ENCODE data around the gene MGMT. TPM values are rescaled to one million over a fixed set of nuclear protein-coding genes. Genes with fewer than 3 reads are reported as not detected.
A peak's percentile ranks its signal among the peaks of the same experiment; 100 is the strongest.

The MGMT gene
- total RNA-seq, 4 donors from 2014 or later, result 25.6 to 32.2 (median 29.5) TPM

DNA sequence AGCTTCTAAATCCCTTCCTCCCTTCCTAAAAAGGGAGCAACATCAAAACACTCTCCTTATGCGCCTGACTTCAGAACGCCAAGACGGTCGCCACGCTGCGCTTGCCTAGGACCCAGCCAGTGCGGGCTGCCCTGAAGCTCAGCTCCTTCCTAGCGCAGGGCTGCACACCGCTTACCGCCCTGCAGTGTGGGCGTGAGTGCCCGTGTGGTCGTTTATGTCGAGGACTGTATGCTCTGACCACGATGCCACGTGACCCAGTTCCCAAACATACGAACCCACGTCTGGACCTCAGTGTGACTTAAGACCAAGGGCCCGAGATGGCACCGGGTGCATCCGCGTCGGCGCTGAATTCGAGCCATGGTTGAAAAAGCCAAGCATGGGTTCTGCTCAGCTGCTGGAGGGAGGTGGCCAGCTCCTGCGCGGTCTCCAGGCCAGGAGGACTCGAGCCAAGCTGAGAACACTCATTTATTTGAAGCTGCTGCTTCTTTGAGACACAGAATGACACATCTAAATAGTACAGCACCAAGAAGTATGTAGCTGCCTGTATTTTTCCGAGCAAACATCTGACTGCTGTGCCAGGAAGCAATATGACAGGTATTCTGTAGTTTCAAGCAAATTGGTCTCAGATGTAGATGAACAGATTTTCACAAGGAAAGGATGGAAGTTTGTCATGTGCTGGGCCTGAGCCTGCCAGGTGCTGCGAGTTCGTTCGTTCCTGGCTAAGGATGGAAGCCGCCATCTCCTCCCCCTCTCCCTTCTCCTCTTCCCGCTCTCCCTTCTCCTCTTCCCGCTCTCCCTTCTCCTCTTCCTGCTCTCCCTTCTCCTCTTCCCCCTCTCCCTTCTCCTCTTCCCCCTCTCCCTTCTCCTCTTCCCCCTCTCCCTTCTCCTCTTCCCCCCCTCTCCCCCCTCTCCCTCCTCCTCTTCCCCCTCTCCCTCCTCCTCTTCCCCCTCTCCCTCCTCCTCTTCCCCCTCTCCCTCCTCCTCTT, 312.4 kb downstream of the MGMT start:
- Histone ChIP-seq H3K36me3 (no peaks in the 10 kb centered on the region), H3K4me1 (no peaks in the 10 kb centered on the region), H3K27ac (no peak overlapping the region), H3K9me3 (no peaks in the 10 kb centered on the region), H3K27me3 (no peaks in the 10 kb centered on the region), H3K4me3 (no peak overlapping the region)
- peak in 1 of 2 donors; percentile 20 for DNase-seq (ENCODE audit: low spot score in 2 of 2)
- 86% methylated on average over 35 of the region's 35 CpGs for WGBS
- TF ChIP-seq EP300 (IDR thresholded peaks at IDR 0.05), result no peak
- TF ChIP-seq POLR2AphosphoS5 (IDR thresholded peaks at IDR 0.05), result no peak
- no peak for TF ChIP-seq CTCF (IDR thresholded peaks at IDR 0.05)
- no peak for TF ChIP-seq POLR2A (IDR thresholded peaks at IDR 0.05)

GRCh38 chr10:129780198-129780597, 313.2 kb downstream of the MGMT start:
- Histone ChIP-seq H3K36me3 (no peaks in the 10 kb centered on the region), H3K27me3 (no peaks in the 10 kb centered on the region), H3K4me3 (no peak overlapping the region), H3K4me1 (no peaks in the 10 kb centered on the region), H3K27ac (no peak overlapping the region), H3K9me3 (no peaks in the 10 kb centered on the region)
- peak; percentile 22 to 47 for DNase-seq (ENCODE audit: low spot score in 2 of 2)
- TF ChIP-seq POLR2A (IDR thresholded peaks at IDR 0.05) (no peak), POLR2AphosphoS5 (IDR thresholded peaks at IDR 0.05) (no peak), CTCF (IDR thresholded peaks at IDR 0.05) (no peak), EP300 (IDR thresholded peaks at IDR 0.05) (no peak)
- WGBS, result 81% methylated on average over 5 of the region's 6 CpGs

DNA sequence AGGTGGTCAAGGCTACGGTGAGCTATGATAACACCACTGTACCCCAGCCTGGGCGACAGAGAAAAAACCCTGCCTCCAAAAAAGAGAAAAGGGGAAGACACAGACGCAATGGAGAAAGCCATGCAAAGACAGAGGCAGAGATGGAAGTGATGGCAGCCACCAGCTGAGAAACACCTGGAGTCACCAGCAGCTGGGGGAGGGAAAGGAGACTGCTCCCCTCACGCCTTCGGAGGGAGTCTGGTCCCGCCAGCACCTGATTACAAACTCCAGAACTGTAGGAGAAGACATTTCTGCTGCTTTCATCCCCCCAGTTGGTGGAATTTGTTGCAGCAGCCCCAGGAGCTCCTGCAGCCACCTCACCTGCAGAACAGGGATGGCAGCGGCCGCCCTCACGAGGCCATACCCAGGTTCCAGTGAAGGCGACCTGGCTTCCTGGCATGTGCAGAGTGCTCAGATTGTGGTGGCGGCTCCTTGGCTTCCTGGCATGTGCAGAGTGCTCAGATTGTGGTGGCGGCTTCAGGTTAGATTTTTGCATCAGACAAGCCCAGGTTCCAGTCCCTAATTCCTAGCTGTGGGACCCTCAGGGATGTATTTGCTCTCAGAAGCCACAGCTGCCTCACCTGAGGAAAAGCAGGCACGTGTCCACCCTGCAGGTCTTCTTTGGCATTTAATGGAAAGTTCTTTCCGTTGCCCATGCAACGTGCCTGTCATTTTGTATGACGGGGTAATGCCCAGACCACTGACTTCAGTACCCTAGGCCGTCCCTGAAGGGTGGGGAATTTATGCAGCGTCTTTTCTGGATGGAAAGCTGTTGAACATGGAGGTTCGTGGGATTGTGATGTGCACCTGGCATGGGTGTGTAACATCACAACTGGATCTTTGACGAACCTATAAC, 314.1 kb downstream of the MGMT start:
- Histone ChIP-seq H3K27ac (no peak overlapping the region), H3K36me3 (no peaks in the 10 kb centered on the region), H3K4me1 (no peaks in the 10 kb centered on the region), H3K9me3 (no peaks in the 10 kb centered on the region), H3K27me3 (no peaks in the 10 kb centered on the region), H3K4me3 (no peak overlapping the region)
- WGBS, result 94% methylated on average over 15 of the region's 20 CpGs
- peak; percentile 33 to 38 for DNase-seq (ENCODE audit: low spot score in 2 of 2)
- no peak for TF ChIP-seq CTCF (IDR thresholded peaks at IDR 0.05)
- no peak for TF ChIP-seq POLR2AphosphoS5 (IDR thresholded peaks at IDR 0.05)
- no peak for TF ChIP-seq POLR2A (IDR thresholded peaks at IDR 0.05)
- TF ChIP-seq EP300 (IDR thresholded peaks at IDR 0.05), result no peak

- H3K27ac ChIP-seq, result no peak overlapping the region
- DNase-seq (ENCODE audit: low spot score in 2 of 2), result peak in 1 of 2 donors; percentile 40
- peaks cover 5% of the 10 kb centered on the region for H3K9me3 ChIP-seq
- H3K4me3 ChIP-seq, result no peak overlapping the region
- no peaks in the 10 kb centered on the region for H3K27me3 ChIP-seq
- no peaks in the 10 kb centered on the region for H3K36me3 ChIP-seq
- TF ChIP-seq CTCF (IDR thresholded peaks at IDR 0.05) (no peak), POLR2AphosphoS5 (IDR thresholded peaks at IDR 0.05) (no peak), POLR2A (IDR thresholded peaks at IDR 0.05) (no peak), EP300 (IDR thresholded peaks at IDR 0.05) (no peak)
- no peaks in the 10 kb centered on the region for H3K4me1 ChIP-seq
- 68% methylated on average over 6 of the region's 6 CpGs for WGBS
Measured at GRCh38 chr10:129784291-129784690, 317.2 kb downstream of the MGMT start.
